H1 (cell line): ENCODE results near the gene RIMS3. TPM values are rescaled to one million over a fixed set of nuclear protein-coding genes. Genes with fewer than 3 reads are reported as not detected.
A peak's percentile ranks its signal among the peaks of the same experiment; 100 is the strongest.

Source experiments
- CTCF ChIA-PET: fragments of 300-600 bp; sonication (Branson Sonifier 250); formaldehyde crosslinking; loops from one replicate; lab custom pipeline; 2021; ENCODE audit not compliant: partially characterized antibody; lab: Charles Lee
- POLR2A ChIA-PET: fragments of 300-600 bp; sonication (Branson Sonifier 250); formaldehyde crosslinking; loops from one replicate; lab custom pipeline; 2021; ENCODE audit warnings: inconsistent platforms; ENCODE audit not compliant: partially characterized antibody; lab: Charles Lee
- DNase-seq, 2 experiments: peaks; one replicate each; pipeline versions ENCODE4 v3.0.0 to v3.0.0-alpha.2; 2010 to 2022; ENCODE audit warnings: low spot score in 2 of 2, low read depth in 1 of 2, mixed read lengths in 1 of 2
- FAIRE-seq: peaks from 2 replicates; lab custom pipeline; 2011; peaks lifted over from hg19 to GRCh38; lab: Jason Lieb, UNC
- H2AFZ ChIP-seq: 2 replicates; pipeline ENCODE4 v1.8.1; 2012; ENCODE audit warnings: low read length, inconsistent platforms
- H2AK5ac ChIP-seq: 2 replicates; pipeline ENCODE4 v1.6.1; 2013; ENCODE audit warnings: low read depth, low read length
- H2BK120ac ChIP-seq: replicated peaks from 2 replicates; pipeline ENCODE3; 2013; ENCODE audit warnings: low read depth, low read length, inconsistent platforms
- H2BK12ac ChIP-seq: 2 replicates; pipeline ENCODE4 v1.6.1; 2013; ENCODE audit warnings: low read depth, low read length
- H2BK15ac ChIP-seq: 2 replicates; pipeline ENCODE4 v1.6.1; 2013; ENCODE audit warnings: low read length
- H2BK20ac ChIP-seq: 2 replicates; pipeline ENCODE4 v1.6.1; 2013; ENCODE audit warnings: low read length
- H2BK5ac ChIP-seq: 2 replicates; pipeline ENCODE4 v1.6.1; 2013; ENCODE audit warnings: low read depth, low read length
- H3K14ac ChIP-seq: 2 replicates; pipeline ENCODE4 v1.6.1; 2013; ENCODE audit warnings: inconsistent platforms; ENCODE audit not compliant: insufficient read length
- H3K18ac ChIP-seq: 2 replicates; pipeline ENCODE4 v1.6.1; 2013; ENCODE audit warnings: low read length; ENCODE audit errors: extremely low read depth
- H3K23ac ChIP-seq: 2 replicates; pipeline ENCODE4 v1.6.1; 2013; ENCODE audit warnings: inconsistent platforms; ENCODE audit not compliant: insufficient read length
- H3K23me2 ChIP-seq: 2 replicates; pipeline ENCODE4 v1.6.1; 2013; ENCODE audit warnings: low read depth, low read length
- H3K27ac ChIP-seq: 2 replicates; pipeline ENCODE4 v1.6.1; 2011; ENCODE audit warnings: low read depth, low read length, inconsistent platforms
- H3K27me3 ChIP-seq, 4 experiments: replicated peaks in 1 of 4; 1 replicate in 1 of 4; 2 replicates in 3 of 4; pipeline versions ENCODE4 v1.6.1 to v1.8.1; 2011 to 2013; ENCODE audit warnings: low read length in 3 of 4, mild to moderate bottlenecking in 3 of 4, inconsistent platforms in 2 of 4, mixed read lengths in 2 of 4, moderate library complexity in 1 of 4; ENCODE audit not compliant: control insufficient read depth in 3 of 4, insufficient read depth in 3 of 4; ENCODE audit errors: extremely low read depth in 1 of 4
- H3K36me3 ChIP-seq, 4 experiments: 2 replicates each; pipeline versions ENCODE4 v1.6.1 to v1.8.1; 2011 to 2013; ENCODE audit warnings: mild to moderate bottlenecking in 4 of 4, low read length in 3 of 4, moderate library complexity in 2 of 4, control low read depth in 1 of 4, inconsistent platforms in 1 of 4; ENCODE audit not compliant: insufficient read depth in 4 of 4, control insufficient read depth in 2 of 4
- H3K4ac ChIP-seq: replicated peaks from 2 replicates; pipeline ENCODE3; 2013; ENCODE audit warnings: low read length, low read depth, mixed read lengths, inconsistent platforms; ENCODE audit not compliant: insufficient read length
- H3K4me1 ChIP-seq, 4 experiments: replicated peaks in 1 of 4; 1 replicate in 1 of 4; 2 replicates in 3 of 4; pipeline versions ENCODE4 v1.6.1 to v1.8.1; 2011 to 2013; ENCODE audit warnings: low read length in 3 of 4, inconsistent platforms in 2 of 4, mixed read lengths in 1 of 4; ENCODE audit not compliant: insufficient read depth in 4 of 4, control insufficient read depth in 3 of 4
- H3K4me2 ChIP-seq, 2 experiments: 2 replicates each; pipeline versions ENCODE4 v1.6.1 to v1.8.1; 2011 to 2013; ENCODE audit warnings: low read depth in 2 of 2, low read length in 2 of 2, control low read depth in 1 of 2, inconsistent platforms in 1 of 2, mild to moderate bottlenecking in 1 of 2; ENCODE audit not compliant: insufficient read depth in 1 of 2
- H3K4me3 ChIP-seq, 4 experiments: fragments of 200-600, 300-600 bp in 1 of 4; sonication (generic), shearing (Covaris generic), sonication (Bioruptor Twin) in 1 of 4; 2 replicates each; pipeline versions ENCODE4 v1.5.1 to v1.8.1; 2011 to 2016; ENCODE audit warnings: low read length in 4 of 4, low read depth in 3 of 4, control low read depth in 2 of 4, inconsistent platforms in 2 of 4, mild to moderate bottlenecking in 2 of 4, mixed read lengths in 1 of 4, moderate library complexity in 1 of 4; ENCODE audit not compliant: insufficient read depth in 2 of 4; ENCODE audit errors: extremely low read depth in 1 of 4
- H3K56ac ChIP-seq: replicated peaks from 2 replicates; pipeline ENCODE3; 2013; ENCODE audit warnings: low read depth, mild to moderate bottlenecking, mixed read lengths, low read length, inconsistent platforms; ENCODE audit not compliant: insufficient read length
- H3K79me1 ChIP-seq: 2 replicates; pipeline ENCODE4 v1.6.1; 2013; ENCODE audit warnings: low read depth, low read length, control low read depth
- H3K79me2 ChIP-seq, 2 experiments: 2 replicates each; pipeline versions ENCODE4 v1.6.1 to v1.8.1; 2012 to 2013; ENCODE audit warnings: low read length in 2 of 2, mild to moderate bottlenecking in 2 of 2, inconsistent platforms in 1 of 2; ENCODE audit not compliant: insufficient read depth in 2 of 2, control insufficient read depth in 1 of 2
- H3K9ac ChIP-seq, 4 experiments: replicated peaks in 1 of 4; 1 replicate in 1 of 4; 2 replicates in 3 of 4; pipeline versions ENCODE4 v1.6.1 to v1.8.1; 2011 to 2013; ENCODE audit warnings: low read depth in 3 of 4, low read length in 3 of 4, control low read depth in 2 of 4, mild to moderate bottlenecking in 2 of 4, moderate library complexity in 2 of 4, inconsistent platforms in 1 of 4; ENCODE audit errors: extremely low read depth in 1 of 4
- H3K9me3 ChIP-seq, 2 experiments: 2 replicates each; pipeline versions ENCODE4 v1.6.1 to v1.8.1; 2012 to 2013; ENCODE audit warnings: mild to moderate bottlenecking in 2 of 2, moderate library complexity in 2 of 2, control low read depth in 1 of 2, inconsistent platforms in 1 of 2, low read depth in 1 of 2, low read length in 1 of 2, mixed read lengths in 1 of 2; ENCODE audit not compliant: insufficient read depth in 2 of 2
- H4K20me1 ChIP-seq, 2 experiments: replicated peaks in 1 of 2; 2 replicates each; pipeline versions ENCODE3 to v1.8.1; 2011 to 2013; ENCODE audit warnings: inconsistent platforms in 2 of 2, low read length in 2 of 2, mild to moderate bottlenecking in 1 of 2; ENCODE audit not compliant: insufficient read depth in 2 of 2, control insufficient read depth in 1 of 2
- H4K5ac ChIP-seq: 2 replicates; pipeline ENCODE4 v1.6.1; 2013; ENCODE audit warnings: low read length, low read depth, mixed read lengths, inconsistent platforms; ENCODE audit not compliant: insufficient read length
- H4K8ac ChIP-seq: 2 replicates; pipeline ENCODE4 v1.8.0; 2013; ENCODE audit warnings: mild to moderate bottlenecking, moderate library complexity, low read length, inconsistent platforms; ENCODE audit not compliant: insufficient read depth; ENCODE audit errors: extremely low read depth
- H4K91ac ChIP-seq: replicated peaks from 2 replicates; pipeline ENCODE3; 2013; ENCODE audit warnings: low read length, mixed read lengths, inconsistent platforms; ENCODE audit not compliant: insufficient read length
- BACH1 ChIP-seq: IDR thresholded peaks from 2 replicates; pipeline ENCODE4 v1.6.1; 2012; ENCODE audit warnings: low read length, improper control_type of control experiment
- BCL11A ChIP-seq, 2 experiments: IDR thresholded peaks; one replicate each; pipeline ENCODE4 v1.6.1; 2011; ENCODE audit warnings: low read depth in 2 of 2, low read length in 2 of 2, mild to moderate bottlenecking in 2 of 2
- CHD2 ChIP-seq: IDR thresholded peaks from 2 replicates; pipeline ENCODE4 v1.6.1; 2012; ENCODE audit warnings: low read length, improper control_type of control experiment
- JUND ChIP-seq: IDR thresholded peaks from 2 replicates; pipeline ENCODE4 v1.6.1; 2011; ENCODE audit warnings: mild to moderate bottlenecking, improper control_type of control experiment, low read length
- NANOG ChIP-seq: IDR thresholded peaks from 2 replicates; pipeline ENCODE4 v1.6.1; 2011; ENCODE audit warnings: low read length, low read depth, mild to moderate bottlenecking, inconsistent platforms; ENCODE audit not compliant: insufficient read depth, poor library complexity, severe bottlenecking
- NRF1 ChIP-seq: IDR thresholded peaks from 2 replicates; pipeline ENCODE4 v1.6.1; 2011; ENCODE audit warnings: mild to moderate bottlenecking, low read depth, low read length, improper control_type of control experiment
- POLR2AphosphoS5 ChIP-seq: IDR thresholded peaks from 2 replicates; pipeline ENCODE4 v1.6.1; 2011; ENCODE audit warnings: low read depth, low read length
- RBBP5 ChIP-seq: IDR thresholded peaks from 2 replicates; pipeline ENCODE4 v1.7.1; 2012; ENCODE audit warnings: low read depth, mild to moderate bottlenecking, inconsistent platforms, low read length, moderate library complexity, borderline replicate concordance
- SAP30 ChIP-seq: fragments of 300-600 bp; sonication (generic); IDR thresholded peaks from 2 replicates; pipeline ENCODE4 v1.7.1; 2012; ENCODE audit warnings: low read length, moderate library complexity, mild to moderate bottlenecking, inconsistent platforms; ENCODE audit not compliant: insufficient read depth, insufficient replicate concordance
- SP2 ChIP-seq: IDR thresholded peaks from 2 replicates; pipeline ENCODE4 v1.6.1; 2012; ENCODE audit warnings: mild to moderate bottlenecking, low read length, inconsistent platforms
- SRF ChIP-seq: IDR thresholded peaks from 2 replicates; pipeline ENCODE4 v1.6.1; 2011; ENCODE audit warnings: mild to moderate bottlenecking, low read depth, low read length, moderate library complexity
- SUZ12 ChIP-seq: fragments of 200-600 bp; sonication (generic); IDR thresholded peaks from 2 replicates; pipeline ENCODE4 v1.6.1; 2012; ENCODE audit warnings: mild to moderate bottlenecking, inconsistent platforms, low read length, moderate library complexity, mixed read lengths
- YY1 ChIP-seq: IDR thresholded peaks from 2 replicates; pipeline ENCODE4 v1.6.1; 2011; ENCODE audit warnings: low read depth, mild to moderate bottlenecking, low read length
- ZNF274 ChIP-seq: IDR thresholded peaks from 2 replicates; pipeline ENCODE4 v1.7.0; 2012; ENCODE audit warnings: low read length, borderline replicate concordance; ENCODE audit errors: extremely low read depth
- WGBS, 2 experiments: shearing (Covaris generic) in 1 of 2; methylation state at CpG; one replicate each; pipeline versions ENCODE4 v1.1.6 to v1.1.7; 2013 to 2015; ENCODE audit warnings: low lambda C conversion rate in 2 of 2, mixed read lengths in 2 of 2, inconsistent platforms in 1 of 2, low coverage in 1 of 2, missing lambda C conversion rate in 1 of 2; ENCODE audit not compliant: insufficient replicate concordance in 2 of 2, insufficient coverage in 1 of 2, insufficient read length in 1 of 2; ENCODE audit errors: extremely low coverage in 1 of 2, missing lambda C conversion rate in 1 of 2; 5-methylcytosine and 5-hydroxymethylcytosine counted together
- polyA plus RNA-seq, 7 experiments: library from polyadenylated mRNA; depleted of rRNA in 3 of 7; stranded (reverse) in 5 of 7; unstranded in 2 of 7; fragments of >200 nt in 5 of 7; fragments of 200-250 nt in 2 of 7; gene quantifications; 1 replicate in 5 of 7; 2 replicates in 1 of 7; 4 replicates in 1 of 7; pipeline versions ENCODE4 v1.2.1 to v1.2.3, GENCODE V29; 2011 to 2013; ENCODE audit warnings: missing spikeins in 2 of 7, mixed read lengths in 2 of 7
- total RNA-seq: library from RNA; stranded (reverse); fragmentation: NEBNext Ultra II Directional; extraction: Animal tissue kit (Norgen Biotek cat#: 25700); gene quantifications from 2 replicates; pipeline ENCODE4 v1.2.1, GENCODE V29; 2021

Gene RIMS3
- total and polyA plus RNA-seq, 2 of the 8 experiments (the other 6 are each of a cell fraction or from before 2014, with no cell fraction given) = 13.3 to 20.6 TPM

GRCh38 chr1:40664791-40665190, 691 bp downstream of the RIMS3 start:
- Histone ChIP-seq H3K9me3 (no peaks in the 10 kb centered on the region), H4K5ac (no peak overlapping the region), H4K91ac (no peak overlapping the region), H3K4me3 (peak overlapping the region; percentile 58 to 87 (median 74)), H3K9ac (0 out of 7 replicates have a peak overlapping the region, but pooled peaks of 1 of the 4 experiments have one; percentile 32), H3K14ac (no peak overlapping the region), H3K18ac (peak overlapping the region; percentile 78), H2BK20ac (no peak overlapping the region), H3K4me1 (peaks cover 0 to 28% (median 15%) of the 10 kb centered on the region in 4 experiments; a peak in 6 of 7 replicates), H2BK15ac (peak overlapping the region; percentile 12; the same call in 1 of the 2 replicates), H3K4ac (no peak overlapping the region), H3K23ac (no peak overlapping the region), H3K79me1 (peaks cover 9% of the 10 kb centered on the region; the same call in 1 of the 2 replicates), H2AFZ (no peak overlapping the region), H3K56ac (no peak overlapping the region), H4K20me1 (peaks cover 0 to 5% of the 10 kb centered on the region in 2 experiments), H4K8ac (no peak overlapping the region; the same call in 1 of the 2 replicates), H3K36me3 (no peaks in the 10 kb centered on the region), H3K79me2 (no peaks in the 10 kb centered on the region; a peak in 1 of 4 replicates), H3K27me3 (no peaks in the 10 kb centered on the region; a peak in 1 of 7 replicates), H2AK5ac (no peak overlapping the region), H2BK120ac (no peak overlapping the region), H3K23me2 (peaks cover 10% of the 10 kb centered on the region; the same call in 1 of the 2 replicates), H3K4me2 (peak overlapping the region; percentile 72 to 89), H3K27ac (no peak overlapping the region), H2BK12ac (0 out of 2 replicates have a peak overlapping the region, but pooled peaks have one; percentile 60), H2BK5ac (no peak overlapping the region)
- POLR2A ChIA-PET = interaction anchor here (1.0 to 6.0 kb wide), 5 partner anchors 11 to 45 kb away, joined by 3 to 63 read pairs (median 20); partner anchors contain the start of gene NFYC
- FAIRE-seq (no peak), DNase-seq (peak in 1 of 2 experiments; percentile 51)
- CTCF ChIA-PET = interaction anchor here (0.7 to 37.5 kb wide), 6 partner anchors 10 to 53 kb away, joined by 3 to 684 read pairs (median 6); no protein-coding TSS in a partner anchor
- TF ChIP-seq SUZ12 (no peak), POLR2AphosphoS5 (no peak), SRF (no peak), NANOG (no peak), SP2 (no peak), RBBP5 (no peak), NRF1 (no peak), YY1 (no peak), BACH1 (no peak), BCL11A (IDR thresholded peaks at IDR 0.05; ENCODE audit: low read depth in 2 of 2, low read length in 2 of 2) (no peak), CHD2 (no peak), JUND (no peak), SAP30 (no peak), ZNF274 (no peak)
- WGBS, 2 experiments = 45% methylated on average over 2 of the region's 2 CpGs; no CpG with 5 or more reads in 1 of the 2 experiments
